ENCODE results near the gene TNFRSF13B.
"Not testable (repeated sequence)": the region's sequence is repeated elsewhere in the genome, so short reads cannot be mapped to it uniquely, and the experiment has no call there.

- TF ChIP-seq, protein P1, sequence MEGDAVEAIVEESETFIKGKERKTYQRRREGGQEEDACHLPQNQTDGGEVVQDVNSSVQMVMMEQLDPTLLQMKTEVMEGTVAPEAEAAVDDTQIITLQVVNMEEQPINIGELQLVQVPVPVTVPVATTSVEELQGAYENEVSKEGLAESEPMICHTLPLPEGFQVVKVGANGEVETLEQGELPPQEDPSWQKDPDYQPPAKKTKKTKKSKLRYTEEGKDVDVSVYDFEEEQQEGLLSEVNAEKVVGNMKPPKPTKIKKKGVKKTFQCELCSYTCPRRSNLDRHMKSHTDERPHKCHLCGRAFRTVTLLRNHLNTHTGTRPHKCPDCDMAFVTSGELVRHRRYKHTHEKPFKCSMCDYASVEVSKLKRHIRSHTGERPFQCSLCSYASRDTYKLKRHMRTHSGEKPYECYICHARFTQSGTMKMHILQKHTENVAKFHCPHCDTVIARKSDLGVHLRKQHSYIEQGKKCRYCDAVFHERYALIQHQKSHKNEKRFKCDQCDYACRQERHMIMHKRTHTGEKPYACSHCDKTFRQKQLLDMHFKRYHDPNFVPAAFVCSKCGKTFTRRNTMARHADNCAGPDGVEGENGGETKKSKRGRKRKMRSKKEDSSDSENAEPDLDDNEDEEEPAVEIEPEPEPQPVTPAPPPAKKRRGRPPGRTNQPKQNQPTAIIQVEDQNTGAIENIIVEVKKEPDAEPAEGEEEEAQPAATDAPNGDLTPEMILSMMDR (conservative IDR thresholded peaks at IDR 0.05 in 1 of 2, IDR thresholded peaks at IDR 0.05 in 1 of 2; ENCODE audit: low read depth in 1 of 2, low read length in 2 of 2): not testable (repeated sequence)
- TF ChIP-seq EZH2 (IDR thresholded peaks at IDR 0.05; ENCODE audit: low read length, missing control alignments): not testable (repeated sequence)
Observed at GRCh38 chr17:16996726-16997125, 24.8 kb upstream of the TNFRSF13B start.
